Activated naive CD8-positive, alpha-beta T cell treated with anti-CD3 and anti-CD28 coated beads, Interleukin-2, amount 50 U/mL, for 24 hours (primary cell): ENCODE data around the gene CPT1B.
"Not testable (repeated sequence)": the region's sequence is repeated elsewhere in the genome, so short reads cannot be mapped to it uniquely, and the experiment has no call there.

ENCODE experiments used
- ATAC-seq: fragments of 150-1000 bp; cut with Tn5 transposase; one replicate; pipeline ENCODE4 v1.10.0; 2021
- DNase-seq: peaks from one replicate; pipeline ENCODE4 v3.0.0; 2021
- H3K27ac Mint-ChIP-seq: one replicate; pipeline ENCODE4 v1.8.0; 2021; ENCODE audit warnings: mild to moderate bottlenecking, mixed read lengths
- H3K27me3 Mint-ChIP-seq: one replicate; pipeline ENCODE4 v1.8.0; 2021; ENCODE audit warnings: mixed read lengths
- H3K36me3 Mint-ChIP-seq: one replicate; pipeline ENCODE4 v1.8.0; 2021; ENCODE audit warnings: low read depth, mixed read lengths
- H3K4me1 Mint-ChIP-seq: one replicate; pipeline ENCODE4 v1.8.0; 2021; ENCODE audit warnings: mixed read lengths
- H3K4me3 Mint-ChIP-seq: one replicate; pipeline ENCODE4 v1.8.0; 2021; ENCODE audit warnings: mild to moderate bottlenecking, moderate library complexity, mixed read lengths
- H3K9me3 Mint-ChIP-seq: one replicate; pipeline ENCODE4 v1.8.0; 2021; ENCODE audit warnings: mixed read lengths

Gene CPT1B

GRCh38 chr22:50521710-50522109 is 56.5 kb downstream of the CPT1B start:
- peaks cover 13% of the 10 kb centered on the region for H3K4me1 Mint-ChIP-seq
- no peaks in the 10 kb centered on the region for H3K27me3 Mint-ChIP-seq
- peaks cover 25% of the 10 kb centered on the region for H3K36me3 Mint-ChIP-seq
- no peak overlapping the region for H3K27ac Mint-ChIP-seq
- H3K9me3 Mint-ChIP-seq = no peaks in the 10 kb centered on the region
- ATAC-seq (no peak), DNase-seq (no peak)
- no peak overlapping the region for H3K4me3 Mint-ChIP-seq

GRCh38 chr22:50520826-50521453 is 57.3 kb downstream of the CPT1B start:
- no peaks in the 10 kb centered on the region for H3K27me3 Mint-ChIP-seq
- ATAC-seq (no peak), DNase-seq (no peak)
- H3K4me1 Mint-ChIP-seq = peaks cover 11% of the 10 kb centered on the region
- no peak overlapping the region for H3K27ac Mint-ChIP-seq
- peaks cover 25% of the 10 kb centered on the region for H3K36me3 Mint-ChIP-seq
- no peaks in the 10 kb centered on the region for H3K9me3 Mint-ChIP-seq
- no peak overlapping the region for H3K4me3 Mint-ChIP-seq

- not testable (repeated sequence) for H3K27ac Mint-ChIP-seq, ATAC-seq, H3K4me3 Mint-ChIP-seq, H3K9me3 Mint-ChIP-seq, DNase-seq, H3K27me3 Mint-ChIP-seq
- Mint-ChIP-seq H3K36me3 (peaks cover 25% of the 10 kb centered on the region), H3K4me1 (peaks cover 11% of the 10 kb centered on the region)
Measured at GRCh38 chr22:50520184-50520583, 58.0 kb downstream of the CPT1B start.

DNA sequence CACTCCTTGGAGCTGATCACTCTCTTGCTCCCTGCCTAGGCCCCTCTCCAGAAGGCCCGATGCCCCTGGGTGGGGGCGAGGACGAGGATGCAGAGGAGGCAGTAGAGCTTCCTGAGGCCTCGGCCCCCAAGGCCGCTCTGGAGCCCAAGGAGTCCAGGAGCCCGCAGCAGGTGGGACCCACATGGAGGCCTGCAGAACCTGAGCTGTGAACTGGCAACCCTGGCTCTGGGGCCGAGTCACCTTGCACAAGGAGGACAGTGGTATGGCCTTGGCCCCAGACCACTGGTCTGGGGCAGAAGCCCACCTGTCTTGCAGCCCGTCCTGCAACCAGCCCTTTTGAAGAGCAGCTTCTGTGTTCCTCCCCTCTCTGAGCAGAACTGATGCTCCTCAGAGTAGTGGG is 59.1 kb downstream of the CPT1B start:
- Mint-ChIP-seq H3K27ac (no peak overlapping the region), H3K36me3 (peaks cover 23% of the 10 kb centered on the region), H3K4me3 (no peak overlapping the region), H3K27me3 (no peaks in the 10 kb centered on the region), H3K9me3 (no peaks in the 10 kb centered on the region), H3K4me1 (peaks cover 9% of the 10 kb centered on the region)
- DNase-seq (no peak), ATAC-seq (no peak)
